ENCODE results near the gene PLXDC1. TPM values are rescaled to one million over a fixed set of nuclear protein-coding genes. Genes with fewer than 3 reads are reported as not detected.

The PLXDC1 gene
- total and polyA plus RNA-seq, 2 of the 13 experiments (the other 11 are each of a cell fraction or from before 2014, with no cell fraction given), result not detected

- TF ChIP-seq ZNF142 (CRISPR knock-in tag; IDR thresholded peaks at IDR 0.05) (no peak), ZNF720 (CRISPR knock-in tag; IDR thresholded peaks at IDR 0.05) (no peak), SP140L (CRISPR knock-in tag; IDR thresholded peaks at IDR 0.05; ENCODE audit: borderline replicate concordance) (no peak), PHF5A (CRISPR knock-in tag; IDR thresholded peaks at IDR 0.05; ENCODE audit: low read depth, unreplicated experiment) (peak; percentile 31), KDM2A (CRISPR knock-in tag; IDR thresholded peaks at IDR 0.05; ENCODE audit: borderline replicate concordance, low read depth) (no peak), ZNF616 (CRISPR knock-in tag; IDR thresholded peaks at IDR 0.05; ENCODE audit: low read depth) (no peak), POLR2AphosphoS2 (IDR thresholded peaks at IDR 0.05; ENCODE audit: low read depth, low read length) (no peak), CREB3 (CRISPR knock-in tag; IDR thresholded peaks at IDR 0.05) (no peak), BRD4 (CRISPR knock-in tag; IDR thresholded peaks at IDR 0.05) (no peak), ZNF546 (CRISPR knock-in tag; conservative IDR thresholded peaks at IDR 0.05) (peak; percentile 71; the same call in 1 of the 2 replicates), ZNF281 (CRISPR knock-in tag; IDR thresholded peaks at IDR 0.05; ENCODE audit: borderline replicate concordance) (peak; percentile 51; the same call in 1 of the 2 replicates), MTF1 (CRISPR knock-in tag; IDR thresholded peaks at IDR 0.05) (no peak), HOXD1 (CRISPR knock-in tag; IDR thresholded peaks at IDR 0.05) (no peak), SAFB2 (CRISPR knock-in tag; IDR thresholded peaks at IDR 0.05; ENCODE audit: borderline replicate concordance, low read depth) (no peak), CSRNP2 (CRISPR knock-in tag; conservative IDR thresholded peaks at IDR 0.05; ENCODE audit: low read depth) (no peak), POGZ (CRISPR knock-in tag; IDR thresholded peaks at IDR 0.05) (no peak), SETDB1 (CRISPR knock-in tag; IDR thresholded peaks at IDR 0.05; ENCODE audit: borderline replicate concordance) (peak; percentile 85; the same call in 1 of the 2 replicates), ZNF343 (CRISPR knock-in tag; IDR thresholded peaks at IDR 0.05) (no peak)
Measured at GRCh38 chr17:39197380-39198185, 46.1 kb upstream of the PLXDC1 start, which contains the start of gene CACNB1 (continued).
